Hematopoietic multipotent progenitor cell treated with erythropoietin and hydrocortisone succinate and interleukin-3 and kit ligand, for 6 days (in vitro differentiated cells): Measurements from ENCODE around the gene AJM1.
A peak's percentile ranks its signal among the peaks of the same experiment; 100 is the strongest.
"Not testable (repeated sequence)": the region's sequence is repeated elsewhere in the genome, so short reads cannot be mapped to it uniquely, and the experiment has no call there.

Experiments used
- DNase-seq: peaks from one replicate; pipeline ENCODE4 v3.0.0-alpha.2; 2015

The AJM1 gene

DNA sequence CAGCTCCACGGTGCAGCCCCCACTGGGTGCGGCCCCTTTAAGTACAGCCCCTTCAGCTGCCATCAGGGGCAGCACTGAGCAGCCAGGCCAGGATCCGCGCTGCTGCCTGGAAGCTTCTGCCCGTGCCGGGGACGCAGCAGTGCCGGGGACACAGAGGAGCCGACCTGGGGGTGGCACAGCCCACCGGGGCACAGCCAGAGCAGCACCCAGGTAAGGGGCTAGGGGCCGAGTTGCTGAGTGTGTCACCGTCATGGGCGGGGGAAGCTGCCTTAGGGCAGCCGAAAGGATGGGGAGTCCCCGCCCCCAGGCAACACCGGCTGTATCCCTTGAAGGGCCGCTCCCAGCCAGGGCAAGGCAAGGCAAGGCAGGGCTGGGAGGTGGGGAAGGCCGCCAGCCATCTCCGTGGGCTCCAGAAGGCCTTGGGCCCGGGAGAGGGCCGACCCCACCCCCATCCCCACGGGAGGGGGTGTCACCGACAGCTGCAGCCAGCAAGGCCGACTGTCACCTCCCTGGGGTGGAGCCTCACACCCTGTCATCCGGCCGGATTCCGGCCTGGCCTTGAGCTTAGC, at the start of gene AJM1:
AJM1 (plus strand) TSS at position 99 of the 569 bp plus-strand sequence. CDS start 1,937 bp downstream, outside the sequence.
- peak; percentile 91 for DNase-seq

GRCh38 chr9:136793086-136793946, 49.0 kb upstream of the AJM1 start:
- peak; percentile 85 for DNase-seq

- no peak for DNase-seq
Observed at GRCh38 chr9:136794281-136794999, 47.8 kb upstream of the AJM1 start.

DNA sequence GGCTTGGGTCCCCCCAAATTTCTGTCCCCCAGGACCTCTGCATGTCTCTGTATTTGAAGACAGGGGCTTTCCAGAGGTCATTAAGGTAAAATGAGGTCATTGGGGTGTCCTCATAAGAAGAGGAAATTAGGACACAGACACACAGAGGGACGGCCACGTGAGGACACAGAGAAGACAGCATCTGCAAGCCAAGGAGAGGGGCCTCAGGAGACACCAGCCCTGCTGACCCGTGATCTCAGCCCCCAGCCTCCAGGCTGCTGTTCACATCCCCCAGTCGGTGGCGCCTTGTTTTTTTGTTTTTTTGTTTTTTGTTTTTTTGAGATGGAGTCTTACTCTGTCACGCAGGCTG, 47.3 kb upstream of the AJM1 start:
- no peak for DNase-seq

DNA sequence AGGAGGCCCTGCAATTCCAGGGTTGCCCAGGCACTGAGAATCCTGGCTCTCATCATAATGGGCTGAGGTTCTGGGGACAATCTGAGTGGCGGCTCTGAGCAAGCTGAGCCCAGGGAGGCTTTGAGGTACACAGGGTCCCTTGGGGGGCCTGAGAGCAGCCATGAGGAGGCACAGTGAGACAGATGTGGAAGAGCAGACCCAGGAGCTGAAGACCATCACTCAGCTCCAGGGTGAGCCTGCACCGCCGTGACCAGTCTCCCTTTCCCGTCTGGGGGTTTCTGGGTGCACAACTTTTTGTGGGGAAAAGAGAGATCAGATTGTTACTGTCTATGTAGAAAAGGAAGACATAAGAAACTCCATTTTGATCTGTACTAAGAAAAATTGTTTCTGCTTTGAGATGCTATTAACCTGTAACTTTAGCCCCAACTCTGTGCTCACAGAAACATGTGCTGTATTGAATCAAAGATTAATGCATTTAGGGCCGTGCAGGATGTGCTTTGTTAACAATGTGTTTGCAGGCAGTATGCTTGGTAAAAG, 46.0 kb upstream of the AJM1 start, which contains the start of gene CCDC183:
CCDC183 (plus strand) TSS at position 101 of the 537 bp plus-strand sequence; CDS start at position 161, 60 bp downstream.
- no peak for DNase-seq

DNA sequence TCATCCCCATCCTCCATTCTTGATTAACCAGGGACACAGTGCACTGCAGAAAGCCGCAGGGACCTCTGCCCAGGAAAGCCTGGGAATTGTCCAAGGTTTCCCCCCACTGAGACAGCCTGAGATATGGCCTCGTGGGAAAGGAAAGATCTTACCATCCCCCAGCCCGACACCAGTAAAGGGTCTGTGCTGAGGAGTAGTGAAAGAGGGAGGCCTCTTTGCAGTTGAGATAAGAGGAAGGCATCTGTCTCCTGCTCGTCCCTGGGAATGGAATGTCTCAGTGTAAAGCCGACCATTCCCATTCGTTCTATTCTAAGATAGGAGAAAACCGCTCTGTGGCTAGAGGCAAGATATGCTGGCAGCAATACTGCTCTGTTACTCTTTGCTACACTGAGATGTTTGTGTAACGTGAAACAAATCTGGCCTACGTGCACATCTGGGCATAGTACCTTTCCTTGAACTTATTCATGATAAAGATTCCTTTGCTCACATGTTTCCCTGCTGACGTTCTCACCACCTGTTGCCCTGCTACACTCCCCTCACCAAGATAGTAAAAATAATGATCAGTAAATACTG, 45.4 kb upstream of the AJM1 start:
- not testable (repeated sequence) for DNase-seq

DNA sequence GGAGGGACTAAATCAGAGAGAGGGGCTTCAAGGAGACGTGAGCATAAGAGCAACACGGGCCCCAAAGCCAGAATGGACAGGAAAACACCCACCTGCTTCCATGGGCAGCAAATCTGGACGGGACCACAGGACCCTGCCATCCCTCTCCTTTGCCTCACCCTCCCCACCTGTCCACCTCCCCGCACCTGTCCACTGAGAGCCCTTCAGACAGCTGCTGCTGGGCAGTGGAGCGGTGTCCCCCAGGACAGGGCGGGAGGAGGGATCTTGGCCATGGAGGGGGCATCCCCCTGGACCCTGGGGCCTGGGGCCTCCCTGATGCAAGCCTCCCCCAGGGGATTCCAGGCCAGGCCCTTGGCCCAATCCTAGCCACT, 43.6 kb upstream of the AJM1 start:
- no peak for DNase-seq

DNA sequence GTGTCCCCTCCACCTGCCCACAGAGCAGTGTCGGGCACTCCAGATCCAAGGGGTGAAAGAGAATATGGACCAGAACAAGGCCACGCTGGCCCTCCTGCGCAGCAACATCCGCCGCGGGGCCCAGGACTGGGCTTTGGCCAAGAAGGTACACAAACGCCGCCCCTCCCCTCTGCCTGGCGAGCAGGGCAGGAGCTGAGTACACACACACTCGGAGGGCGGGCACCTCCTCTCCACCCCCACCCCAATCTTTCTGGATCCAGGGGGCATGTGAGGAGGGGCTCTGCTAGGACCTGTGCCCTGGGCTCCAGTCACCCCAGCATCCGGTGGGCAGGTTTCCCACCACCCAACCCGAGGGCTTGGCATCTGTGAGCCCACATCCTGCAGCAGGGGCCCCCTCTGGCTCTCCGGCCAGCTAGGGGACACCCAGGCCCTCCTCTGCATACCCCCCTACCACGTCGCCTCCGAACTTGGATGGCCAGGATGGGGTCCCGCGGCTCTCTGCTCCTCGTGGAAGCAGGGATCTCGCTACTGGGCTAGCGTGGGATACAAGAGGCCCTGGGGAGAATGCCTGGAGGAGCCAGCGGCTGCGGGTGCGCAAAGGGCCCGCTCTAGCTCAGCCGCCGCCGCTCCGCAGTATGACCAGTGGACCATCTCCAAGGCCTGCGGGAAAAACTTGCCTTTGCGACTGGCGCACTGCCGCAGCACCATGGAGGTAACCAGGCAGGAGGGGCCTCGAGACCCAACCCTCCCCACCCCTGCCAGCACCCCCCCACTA, 43.0 kb upstream of the AJM1 start:
- peak; percentile 23 for DNase-seq

DNA sequence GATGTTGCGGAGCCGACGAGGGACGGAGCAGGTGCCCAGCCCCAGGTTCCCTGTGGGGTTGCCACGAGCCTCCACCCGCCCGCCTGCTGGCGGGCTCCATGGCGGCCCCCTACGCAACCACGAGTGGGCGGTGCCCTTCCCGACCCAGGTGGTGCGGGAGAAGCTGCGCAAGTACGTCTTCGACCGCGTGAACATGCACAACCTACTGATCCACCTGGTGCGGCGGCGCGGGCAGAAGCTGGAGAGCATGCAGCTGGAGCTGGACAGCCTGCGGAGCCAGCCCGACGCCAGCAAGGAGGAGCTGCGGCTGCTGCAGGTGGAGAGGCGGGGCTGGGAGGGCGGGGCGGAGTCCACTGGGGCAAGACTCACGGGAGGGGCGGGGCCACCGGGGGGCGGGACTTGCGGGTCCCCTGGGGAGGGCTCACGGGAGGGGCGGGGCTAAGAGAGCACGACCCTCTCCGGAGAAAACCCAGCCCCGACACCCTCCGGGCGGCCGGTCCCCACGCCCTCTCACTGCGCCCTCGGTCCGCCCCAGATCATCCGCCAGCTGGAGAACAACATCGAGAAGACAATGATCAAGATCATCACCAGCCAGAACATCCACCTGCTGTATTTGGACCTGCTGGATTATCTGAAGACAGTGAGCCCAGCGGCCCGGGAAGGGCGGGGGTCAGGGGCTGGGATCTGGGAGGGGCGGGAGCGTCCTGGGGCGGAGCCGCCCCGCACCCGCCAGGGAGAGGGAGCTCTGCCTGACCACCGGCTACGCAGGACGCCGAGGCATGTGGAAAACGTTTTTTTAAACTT, 42.2 kb upstream of the AJM1 start:
- peak; percentile 95 for DNase-seq

- no peak for DNase-seq
Observed at GRCh38 chr9:136802321-136802720, 40.0 kb upstream of the AJM1 start.

GRCh38 chr9:136803009-136803550, 39.2 kb upstream of the AJM1 start:
- not testable (repeated sequence) for DNase-seq

DNA sequence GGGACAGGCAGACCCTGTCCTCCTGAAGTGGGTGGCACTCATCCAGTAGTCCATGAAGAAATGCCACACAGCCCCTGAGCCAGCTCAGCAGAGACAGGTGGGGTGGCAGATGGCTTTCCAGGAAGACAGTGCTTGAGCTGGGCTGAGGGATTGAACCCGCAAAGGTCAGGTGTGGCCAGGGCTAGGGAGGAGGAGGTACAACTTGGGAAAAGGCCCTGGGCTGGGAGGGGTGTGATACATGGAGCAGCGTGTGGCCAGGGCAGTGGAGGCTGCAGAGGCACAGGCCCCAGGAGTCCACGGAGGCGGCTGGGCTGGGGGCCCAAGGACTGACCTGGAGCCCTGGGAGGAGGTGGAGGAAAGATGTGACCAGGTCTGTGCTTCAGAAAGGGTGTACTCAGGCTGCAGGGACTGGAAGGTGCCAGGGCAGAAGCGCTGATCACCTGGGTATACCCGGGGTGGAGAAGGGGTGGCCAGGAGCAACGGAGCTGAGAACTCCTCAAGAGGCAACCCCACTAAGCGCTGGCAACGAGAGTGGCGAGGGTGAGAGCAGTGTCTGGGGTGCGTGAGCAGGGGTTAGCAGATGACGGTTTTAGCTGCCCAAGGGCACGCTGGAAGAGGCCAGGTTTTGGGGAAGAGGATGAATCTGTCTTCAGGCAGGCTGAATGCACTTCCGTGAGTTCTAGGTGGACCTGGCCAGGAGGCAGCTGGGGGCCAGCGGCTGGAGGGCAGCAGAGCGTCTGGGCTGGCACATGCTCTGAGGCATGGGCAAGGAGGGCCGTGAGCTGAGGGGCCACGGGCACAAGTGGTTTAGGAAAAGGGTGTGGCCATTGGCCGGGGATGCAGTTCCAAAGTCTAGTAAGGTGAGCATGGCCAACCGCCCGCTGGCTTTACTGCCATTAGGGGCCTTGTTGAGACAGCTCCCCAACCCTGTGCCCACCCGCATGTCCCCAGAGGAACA, 38.4 kb upstream of the AJM1 start:
- DNase-seq, result no peak

DNA sequence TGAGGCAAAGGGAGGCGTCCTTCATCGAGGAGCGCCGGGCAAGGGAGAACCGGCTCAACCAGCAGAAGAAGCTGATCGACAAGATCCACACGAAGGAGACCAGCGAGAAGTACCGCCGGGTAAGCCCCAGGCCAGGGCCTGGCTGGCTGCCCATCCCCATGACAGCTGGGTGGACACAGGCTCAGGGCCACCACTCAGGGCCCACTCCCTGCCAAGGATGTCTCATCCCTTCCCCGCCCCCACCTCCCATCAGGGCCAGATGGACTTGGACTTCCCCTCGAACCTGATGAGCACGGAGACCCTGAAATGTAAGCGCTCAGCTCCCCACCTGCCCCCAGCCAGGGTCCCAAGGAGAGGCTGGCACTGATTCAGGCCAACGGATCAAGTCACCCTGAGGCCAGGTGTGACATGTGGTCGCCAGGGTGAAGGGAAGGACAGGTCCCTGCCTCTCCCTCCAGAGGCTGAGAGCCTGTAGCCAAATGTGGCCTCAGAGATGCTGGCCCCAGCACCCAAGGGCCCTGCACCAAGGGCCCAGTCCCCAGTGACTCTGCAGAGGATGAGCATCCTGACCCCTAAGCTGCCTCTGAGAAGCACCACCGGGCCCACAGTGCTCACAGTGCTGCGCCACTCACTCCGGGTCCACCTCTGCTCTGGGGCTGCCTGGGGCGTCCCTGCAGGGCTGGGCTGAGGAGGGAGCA, 37.6 kb upstream of the AJM1 start:
- no peak for DNase-seq

DNA sequence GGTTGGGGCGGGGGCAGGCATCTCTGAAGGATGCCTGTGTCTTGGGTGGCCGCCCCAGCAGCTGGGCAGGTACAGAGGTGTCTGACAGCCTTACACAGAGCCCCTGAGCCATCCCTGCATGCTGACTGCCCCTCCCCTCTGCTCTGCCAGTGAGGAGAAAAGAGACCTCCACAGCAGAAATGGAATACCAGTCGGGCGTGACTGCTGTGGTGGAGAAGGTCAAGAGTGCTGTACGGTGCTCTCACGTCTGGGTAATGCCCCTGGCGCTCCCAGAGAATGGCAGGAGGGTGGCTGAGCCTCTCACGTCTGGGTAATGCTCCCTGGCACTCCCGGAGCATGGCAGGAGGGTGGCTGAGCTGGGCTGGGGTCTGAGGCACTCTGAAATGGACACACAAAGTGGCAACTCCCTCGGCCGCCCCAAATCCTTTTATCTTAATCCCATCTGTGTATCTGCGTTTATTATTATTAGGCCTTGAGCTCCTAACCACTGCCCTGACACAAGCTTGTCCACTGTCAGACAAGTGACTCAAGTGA, 37.0 kb upstream of the AJM1 start:
- DNase-seq, result no peak

- no peak for DNase-seq
Observed at GRCh38 chr9:136806067-136806466, 36.2 kb upstream of the AJM1 start.

DNA sequence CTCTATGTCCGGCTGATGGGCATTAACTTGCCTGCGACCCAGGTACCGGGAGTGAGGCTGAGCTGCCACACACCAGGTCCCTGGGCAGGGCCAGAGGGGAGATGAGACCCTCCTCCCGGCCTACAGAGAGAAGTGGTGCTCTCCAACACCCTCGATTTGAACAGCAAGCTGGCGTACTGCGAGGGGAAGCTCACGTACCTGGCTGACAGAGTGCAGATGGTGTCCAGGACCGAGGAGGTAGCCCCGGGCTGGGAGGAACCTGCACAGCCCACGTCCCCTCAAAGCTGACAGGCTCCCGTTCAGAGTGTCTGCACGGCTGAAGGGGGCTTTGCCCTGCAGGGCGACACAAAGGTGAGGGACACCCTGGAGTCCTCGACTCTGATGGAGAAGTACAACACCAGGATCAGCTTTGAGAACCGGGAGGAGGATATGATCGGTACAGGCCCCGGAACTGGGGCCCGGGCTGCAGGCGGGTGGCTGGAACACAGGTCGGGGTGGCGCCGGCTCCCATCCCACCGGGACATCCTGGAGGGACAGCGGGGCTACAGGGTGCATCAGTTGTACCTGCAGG, 35.6 kb upstream of the AJM1 start:
- DNase-seq, result no peak

- DNase-seq, result peak; percentile 84
Observed at GRCh38 chr9:136807281-136808074, 34.8 kb upstream of the AJM1 start, which contains the start of gene RABL6. Gene RABL6 (plus strand): TSS chr9:136807948. CDS start chr9:136808197, 249 bp downstream.
